Measurements from ENCODE around the gene CCM2.
A peak's percentile ranks its signal among the peaks of the same experiment; 100 is the strongest.

CCM2 gene

DNA sequence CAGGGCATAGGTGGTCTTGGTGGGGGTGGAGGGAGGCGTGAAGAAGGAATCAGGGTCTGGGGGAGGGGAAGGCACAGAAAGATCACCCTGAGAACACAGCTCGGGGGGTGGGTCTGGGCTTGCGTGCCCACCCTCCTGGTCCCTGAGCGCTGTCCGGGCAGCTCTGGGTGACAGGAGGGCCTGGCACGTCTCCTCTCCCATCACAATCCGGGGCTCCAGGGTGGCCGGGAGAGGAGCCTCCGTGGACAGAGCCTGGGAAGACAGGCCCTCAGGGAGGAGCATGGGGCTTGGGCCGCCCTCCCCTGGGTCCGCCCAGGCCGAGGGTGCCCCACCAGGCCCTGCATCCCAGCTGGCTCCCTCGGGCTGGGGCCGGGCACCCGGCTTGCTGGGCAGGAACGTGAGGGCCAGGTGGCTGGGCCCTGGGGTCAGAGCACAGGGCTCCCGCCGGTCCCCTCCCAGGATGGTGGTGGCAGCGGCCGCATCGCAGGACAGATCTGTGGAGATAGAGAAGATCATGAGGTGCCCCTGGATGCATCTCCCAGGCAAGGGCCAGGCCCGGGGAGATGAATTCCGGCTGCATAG is 85.7 kb downstream of the CCM2 start:
- DNase-seq, result no peak

DNA sequence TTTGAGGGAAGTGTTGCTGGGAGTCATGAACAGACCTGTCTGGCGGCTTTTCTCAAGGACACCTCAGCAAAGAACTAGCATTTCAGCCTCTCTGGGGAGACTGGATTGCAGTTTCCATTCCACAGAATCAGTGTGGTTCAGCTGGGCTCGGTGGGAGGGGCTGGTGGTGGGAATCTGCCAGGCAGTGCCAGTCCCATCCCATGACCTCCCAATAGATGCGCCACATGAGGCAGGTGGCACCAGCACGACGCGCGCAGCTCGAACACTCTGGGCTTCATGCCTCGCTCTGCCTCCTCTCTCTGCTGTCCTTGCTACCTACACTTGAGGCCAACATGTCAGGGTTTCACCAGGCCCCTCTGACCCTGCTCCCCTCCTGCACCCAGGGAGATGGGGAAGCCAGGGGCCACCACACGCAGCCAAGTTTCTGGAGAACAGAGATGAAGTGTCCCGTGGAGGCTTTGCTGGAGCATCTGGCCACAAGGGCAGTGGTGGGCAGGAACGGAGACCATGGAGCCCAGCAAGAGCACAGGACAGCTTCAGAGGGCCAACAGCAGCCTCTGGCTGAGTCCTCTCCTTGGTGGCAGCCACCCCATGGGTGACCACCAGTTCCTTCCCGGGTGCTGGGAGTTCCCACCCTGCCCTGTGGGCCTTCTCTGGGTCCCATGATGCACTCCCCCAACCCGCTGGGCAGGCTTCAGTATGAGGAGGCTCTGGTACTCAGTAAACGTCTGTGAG is 86.5 kb downstream of the CCM2 start:
- no peak for DNase-seq

DNA sequence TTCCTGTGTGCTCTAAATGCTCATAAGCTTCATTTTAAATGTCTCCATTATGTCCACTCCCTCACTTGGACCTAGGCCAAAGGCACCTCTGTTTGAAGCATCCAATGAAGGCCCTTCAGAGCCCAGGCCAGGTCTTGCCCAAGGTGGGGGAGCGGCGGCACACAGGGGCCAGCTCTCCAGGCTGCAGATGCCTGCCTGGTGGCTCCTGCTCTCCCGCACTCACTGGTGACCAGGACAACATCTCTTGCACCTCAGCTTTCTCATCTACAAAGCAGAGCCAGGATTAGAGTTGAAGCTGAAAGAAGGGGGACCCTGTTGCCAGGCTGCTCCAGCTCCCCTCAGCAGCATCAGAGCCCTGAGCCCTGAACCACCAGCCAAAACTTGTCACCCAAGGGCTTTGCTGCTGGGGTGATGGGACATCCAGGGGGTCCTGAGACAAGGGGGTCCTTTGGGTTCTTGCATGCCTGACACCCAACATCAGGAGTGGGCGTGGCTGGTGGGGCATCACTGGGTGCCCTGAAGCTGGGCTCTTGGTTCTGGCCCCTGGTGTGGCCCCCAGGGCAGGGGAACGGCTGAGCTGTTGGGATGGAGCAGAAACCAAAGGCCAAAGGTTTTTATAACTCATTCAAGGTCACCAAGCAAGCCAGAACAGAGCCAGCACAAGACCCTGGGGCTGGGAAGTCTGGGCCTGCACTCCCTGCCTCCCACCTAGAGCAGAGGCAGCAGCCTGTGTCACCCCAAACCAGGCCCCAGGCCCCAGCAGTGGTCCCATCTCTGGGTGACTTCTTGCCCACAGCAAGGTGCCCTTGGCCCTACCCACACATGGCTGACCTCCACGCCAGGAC is 87.5 kb downstream of the CCM2 start:
- DNase-seq, result no peak

DNA sequence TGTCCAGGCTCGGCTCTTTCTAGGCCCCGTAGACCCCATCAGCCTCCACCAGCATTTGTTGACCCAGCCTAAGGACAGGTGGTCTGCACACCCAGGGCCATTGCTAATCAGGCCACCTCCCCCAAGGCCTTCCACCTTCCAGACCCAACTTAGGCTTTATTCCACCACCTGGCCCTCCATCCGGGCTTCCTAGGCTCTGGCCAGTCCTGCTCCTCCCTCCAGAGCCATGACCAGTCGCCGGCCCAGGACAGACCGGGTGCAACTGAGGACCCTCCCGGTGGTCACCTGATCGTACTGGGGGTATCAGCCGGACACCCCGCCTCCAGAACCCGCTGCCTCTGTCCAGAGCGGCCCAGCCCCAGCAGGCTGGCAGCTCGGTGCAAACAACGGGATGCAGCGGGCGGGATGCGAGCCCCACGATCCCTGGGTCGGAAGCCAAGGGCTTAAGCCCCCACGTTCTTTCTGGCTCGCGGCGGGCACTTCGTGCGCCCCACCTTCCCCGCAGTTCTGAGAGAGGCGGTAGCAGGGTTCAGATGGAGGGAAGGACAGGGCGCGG is 88.2 kb downstream of the CCM2 start:
- DNase-seq, result no peak

DNA sequence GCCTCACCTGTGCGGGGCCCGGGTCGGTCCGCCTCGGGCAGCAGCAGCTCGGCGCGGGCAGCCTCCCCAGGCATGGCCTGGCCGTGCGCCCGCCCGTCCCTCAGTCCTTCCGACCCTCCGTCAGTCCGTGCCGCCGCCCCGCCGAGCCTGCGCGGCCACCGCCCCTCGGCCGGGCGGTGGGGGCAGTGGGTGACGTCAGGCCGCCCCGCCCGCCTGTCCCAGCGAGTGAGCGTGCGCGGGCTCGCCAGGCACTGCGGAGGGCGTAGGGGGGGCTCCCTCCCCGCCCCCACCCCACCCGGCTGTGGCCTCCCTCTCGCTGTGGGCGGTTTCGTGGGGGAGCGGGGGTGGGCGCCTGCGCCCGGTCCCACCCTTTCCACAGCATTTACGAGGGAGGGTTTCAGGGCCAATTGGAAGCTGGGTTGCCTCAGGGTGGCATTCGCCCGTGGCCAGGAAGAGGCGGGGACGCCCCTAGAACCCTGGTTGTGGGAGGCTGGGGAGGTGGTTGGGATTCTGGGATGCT is 88.9 kb downstream of the CCM2 start, which contains the start of gene NACAD:
NACAD (minus strand) TSS at position 149 of the 520 bp plus-strand sequence; CDS start at position 74, 75 bp downstream.
- peak in 1 of 2 donors; percentile 46 for DNase-seq

DNA sequence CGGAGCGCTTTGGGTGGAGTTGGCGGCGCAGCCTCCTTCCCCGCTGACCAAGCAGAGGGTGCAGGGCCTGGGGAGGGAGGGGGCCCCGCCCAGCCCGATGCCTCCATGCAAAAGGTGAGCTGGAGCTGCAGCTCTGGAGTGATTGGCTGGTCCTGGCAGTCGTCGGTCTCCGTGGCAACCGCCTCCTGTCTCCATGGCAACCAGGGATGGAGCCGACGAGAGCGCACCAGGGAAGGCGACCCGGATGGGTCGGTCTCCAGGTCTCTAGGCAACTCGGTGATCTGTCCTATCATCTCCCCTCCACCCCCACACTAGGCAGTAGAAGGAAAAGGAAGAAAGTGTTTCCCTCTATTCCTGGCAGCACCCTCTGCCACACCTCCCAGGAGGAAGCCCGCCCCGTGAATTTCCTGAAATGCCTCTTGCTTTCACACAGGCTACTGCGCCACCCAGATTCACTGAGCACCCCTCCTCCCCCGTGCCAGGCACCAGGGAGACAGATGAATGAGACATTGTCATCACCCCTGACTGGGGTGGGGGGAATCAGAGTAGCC is 89.4 kb downstream of the CCM2 start:
- DNase-seq, result peak; percentile 66 to 73

DNA sequence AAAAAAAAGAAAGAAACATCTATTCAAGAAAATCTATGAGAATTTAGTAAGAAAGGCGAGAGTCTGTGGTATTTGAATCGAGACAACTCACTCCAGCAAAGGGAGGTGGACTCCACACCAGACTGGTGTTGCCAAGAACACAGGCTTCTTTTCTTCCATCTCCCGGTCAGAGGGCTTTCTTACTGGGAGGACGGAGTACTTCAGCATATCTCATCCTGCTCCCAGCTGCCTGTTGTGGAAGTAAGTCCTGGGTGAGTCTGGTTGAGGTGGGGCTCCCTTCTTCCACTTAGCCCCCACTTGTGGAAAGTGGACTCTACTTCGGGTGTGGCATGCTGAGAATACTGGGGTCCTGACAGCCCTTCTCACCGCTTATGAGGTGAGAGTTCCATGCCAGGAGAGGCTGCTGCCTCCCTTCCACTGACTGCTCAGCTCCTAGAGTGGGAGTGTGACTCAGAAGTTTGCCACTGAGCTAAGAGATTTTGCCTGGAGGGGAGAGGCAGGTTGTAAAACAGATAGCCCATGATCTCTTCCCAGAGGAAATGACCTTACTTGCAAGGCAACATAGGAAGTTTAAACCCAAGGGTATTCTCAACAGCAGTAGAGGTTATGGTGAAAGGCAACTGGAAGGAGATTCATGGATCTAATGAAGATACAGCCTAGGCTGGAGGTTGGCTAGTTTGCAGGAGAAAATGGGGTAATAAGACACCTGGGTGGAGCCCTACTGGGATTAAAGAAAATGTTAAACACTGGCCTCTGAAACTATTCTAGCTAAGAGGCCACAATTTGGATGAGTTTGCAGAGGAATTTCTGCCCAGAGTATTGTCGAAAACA is 92.3 kb downstream of the CCM2 start:
- no peak for DNase-seq

DNA sequence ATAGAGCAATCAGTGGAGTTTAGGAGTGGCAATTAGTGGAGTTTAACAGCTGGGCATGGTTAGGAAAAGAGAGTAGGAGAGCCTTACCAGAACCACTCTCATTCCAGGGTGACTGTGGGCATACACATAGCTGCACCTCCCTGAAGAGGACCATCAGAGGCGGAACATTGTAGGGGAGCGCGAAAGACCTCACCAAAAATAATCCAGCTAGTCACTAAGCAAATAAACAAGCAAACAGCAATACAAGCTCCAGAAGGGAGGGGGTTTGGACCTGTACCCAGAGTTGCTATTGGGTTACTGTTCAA is 92.9 kb downstream of the CCM2 start:
- DNase-seq, result no peak

DNA sequence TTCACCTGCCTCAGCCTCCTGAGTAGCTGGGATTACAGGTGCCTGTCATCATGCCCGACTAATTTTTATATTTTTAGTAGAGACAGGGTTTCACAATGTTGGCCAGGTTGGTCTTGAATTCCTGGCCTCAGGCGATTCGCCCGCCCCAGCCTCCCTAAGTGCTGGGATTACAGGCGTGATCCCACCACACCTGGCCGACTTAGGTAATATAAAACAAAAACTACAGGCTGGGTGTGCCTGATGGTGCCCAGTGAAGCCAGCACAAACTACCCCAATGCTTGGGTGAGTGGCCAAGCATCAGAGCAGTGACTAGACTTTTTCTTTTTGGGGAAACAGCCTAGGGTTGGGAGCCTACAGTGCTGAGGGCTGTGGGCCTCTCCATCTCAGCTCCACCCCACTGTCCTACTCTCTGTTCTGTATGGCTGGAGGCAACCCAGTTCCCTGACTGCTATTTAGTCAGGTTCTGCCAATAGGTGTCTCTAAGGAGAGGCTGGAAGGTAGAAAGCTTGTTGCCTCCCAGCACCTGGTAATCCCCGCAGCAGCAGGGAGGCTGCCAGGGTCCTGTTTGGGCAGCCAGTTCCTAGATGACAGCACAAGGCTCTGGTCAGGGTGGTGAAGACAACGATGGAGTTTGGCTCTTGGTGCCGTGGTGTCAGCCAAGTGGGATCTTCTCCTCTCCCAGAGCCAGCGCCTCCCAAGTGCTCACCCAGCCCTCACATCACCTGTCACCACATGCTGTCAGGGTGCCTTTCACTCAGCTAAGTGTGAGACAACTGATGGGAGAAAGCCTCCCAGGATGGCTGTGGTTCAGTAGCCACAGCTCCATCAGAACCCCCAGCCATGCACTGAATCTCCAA is 99.2 kb downstream of the CCM2 start:
- DNase-seq, result no peak

DNA sequence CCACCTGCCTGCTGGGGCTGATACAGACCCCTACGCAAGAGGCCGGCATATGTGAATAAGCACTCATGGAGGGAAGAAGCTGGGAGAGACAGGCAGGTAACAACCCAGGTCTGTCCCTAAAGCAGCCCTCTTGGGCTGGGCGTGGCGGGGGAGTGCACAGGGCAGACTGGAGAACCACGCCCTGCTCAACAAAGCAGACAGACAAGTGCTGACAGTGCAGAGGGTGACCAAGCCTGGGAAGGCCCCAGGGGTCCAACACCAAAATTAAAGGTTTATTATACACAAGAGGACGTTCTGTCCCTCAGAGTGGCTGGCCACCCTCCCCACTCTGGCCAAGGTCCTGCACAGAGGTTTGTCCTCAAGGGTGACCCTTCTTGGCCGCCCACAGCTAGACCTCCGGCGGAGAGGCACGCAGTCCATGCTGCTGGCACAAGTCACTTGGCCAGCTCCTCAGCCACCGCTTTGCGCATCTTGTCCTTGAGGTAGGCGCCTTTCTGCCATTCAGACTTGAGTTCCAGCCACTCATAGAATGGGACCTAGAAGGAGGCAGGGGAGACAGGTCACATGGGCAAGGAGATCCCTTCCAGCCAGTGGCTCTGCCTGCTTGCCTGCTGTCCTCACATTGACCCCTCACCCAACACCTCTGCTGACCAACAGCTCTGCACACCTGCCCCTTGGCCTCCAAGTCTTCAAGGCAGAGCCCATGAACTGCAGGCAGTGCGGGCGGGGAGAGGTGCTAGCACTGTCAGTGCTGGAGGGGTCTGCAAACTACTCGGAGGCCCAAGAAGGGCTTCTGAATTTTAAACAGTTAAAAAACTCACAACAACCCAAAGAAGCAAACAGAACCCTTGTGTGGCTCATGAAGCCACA is 100.1 kb downstream of the CCM2 start:
- DNase-seq, result no peak

DNA sequence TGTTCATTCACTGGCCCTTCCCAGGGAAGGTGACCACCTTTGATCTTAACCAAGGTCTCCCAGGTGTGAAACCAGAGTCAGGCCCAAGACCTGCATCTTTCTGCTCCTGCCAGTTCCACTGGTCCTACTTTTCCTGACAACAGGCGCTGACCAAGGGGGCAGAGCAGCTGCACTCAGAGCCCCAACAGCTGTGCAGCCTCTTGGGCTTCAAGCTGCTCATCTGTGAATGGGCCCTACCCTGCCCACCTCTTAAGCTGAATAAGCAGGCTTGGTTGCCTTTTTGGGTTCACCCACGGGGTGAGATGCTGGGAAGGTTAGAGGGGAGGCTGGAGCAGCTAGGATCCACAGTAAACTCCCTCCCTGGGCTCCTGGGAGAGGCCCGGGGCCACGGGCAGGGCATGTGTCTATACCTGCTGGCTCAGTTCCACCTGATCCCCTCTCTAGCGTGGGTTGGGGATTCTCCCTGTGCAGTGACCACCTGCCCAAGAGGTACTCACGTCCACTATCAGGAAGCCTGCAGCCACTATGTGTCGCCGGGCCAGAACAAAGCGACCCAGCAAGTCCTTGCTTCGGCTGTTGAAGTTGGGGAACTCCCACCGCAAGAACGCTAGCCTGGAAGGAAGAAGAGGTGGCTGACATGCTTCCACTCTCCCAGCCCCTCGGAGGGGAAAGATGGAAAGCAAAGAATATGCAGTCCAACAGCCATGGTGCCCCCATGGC is 100.9 kb downstream of the CCM2 start:
- DNase-seq, result no peak

DNA sequence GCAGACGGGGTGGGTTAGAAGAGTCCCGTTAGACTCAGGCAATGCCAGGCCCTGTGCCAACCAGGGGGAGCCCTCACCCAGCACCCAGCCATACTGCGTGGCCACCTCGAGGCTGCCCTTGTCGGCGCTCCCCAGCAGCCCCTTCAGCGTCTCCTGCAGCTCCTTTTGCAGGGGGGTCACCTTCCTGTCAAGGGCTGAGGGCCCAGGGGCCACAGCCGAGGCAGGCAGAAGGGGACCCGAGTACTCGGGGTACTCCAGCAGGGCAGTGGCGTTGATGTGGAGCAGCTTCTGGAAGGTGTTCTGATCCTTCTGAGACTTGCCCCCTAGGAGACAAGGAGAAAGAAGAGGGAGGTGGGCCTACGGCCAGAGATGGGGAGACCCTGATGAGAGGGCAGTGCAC is 101.7 kb downstream of the CCM2 start:
- DNase-seq, result no peak

DNA sequence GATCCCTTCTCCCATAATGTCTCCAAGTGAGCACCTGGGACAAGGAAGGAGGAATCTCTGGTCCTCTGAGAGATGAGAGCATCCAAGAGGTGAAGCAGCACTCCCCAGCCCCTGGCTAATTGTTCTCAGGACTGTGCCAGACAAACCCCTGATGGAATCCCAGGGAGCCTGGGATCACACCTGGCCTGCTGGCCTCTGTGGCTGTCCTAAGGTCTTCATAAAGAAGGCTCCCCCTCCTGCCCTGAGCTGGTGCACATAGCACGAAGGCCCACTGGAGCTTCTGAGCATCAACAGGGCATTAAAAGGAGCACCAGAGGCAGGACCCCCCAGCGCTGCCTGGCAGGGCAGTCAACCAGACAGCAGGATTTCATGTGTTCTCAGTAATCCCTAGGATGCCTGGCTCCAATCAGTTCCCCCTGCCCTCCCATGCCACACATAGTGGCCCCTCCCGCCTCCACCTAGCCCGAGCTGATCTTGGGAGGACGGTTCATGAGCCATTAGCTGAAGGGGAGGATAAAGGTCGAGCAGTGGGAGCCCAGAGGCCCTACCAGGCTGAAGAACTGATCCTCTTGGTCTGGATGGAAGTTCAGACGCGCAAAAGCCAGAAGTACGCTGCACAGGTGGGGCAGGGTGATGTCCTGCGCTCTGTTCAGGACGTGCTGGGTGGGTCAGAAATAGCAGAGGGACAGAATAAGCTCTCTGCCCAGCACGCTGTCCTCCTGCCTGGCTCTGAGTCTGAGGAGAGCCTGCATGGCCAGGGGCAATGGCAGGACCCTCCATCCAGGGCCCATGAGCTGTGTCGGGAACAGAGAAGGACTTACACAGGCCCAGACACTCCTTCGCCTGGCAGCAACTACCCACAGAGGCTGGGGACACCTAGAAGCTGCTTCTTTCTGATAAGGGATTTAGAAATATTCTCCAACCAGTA is 103.0 kb downstream of the CCM2 start:
- DNase-seq, result no peak

DNA sequence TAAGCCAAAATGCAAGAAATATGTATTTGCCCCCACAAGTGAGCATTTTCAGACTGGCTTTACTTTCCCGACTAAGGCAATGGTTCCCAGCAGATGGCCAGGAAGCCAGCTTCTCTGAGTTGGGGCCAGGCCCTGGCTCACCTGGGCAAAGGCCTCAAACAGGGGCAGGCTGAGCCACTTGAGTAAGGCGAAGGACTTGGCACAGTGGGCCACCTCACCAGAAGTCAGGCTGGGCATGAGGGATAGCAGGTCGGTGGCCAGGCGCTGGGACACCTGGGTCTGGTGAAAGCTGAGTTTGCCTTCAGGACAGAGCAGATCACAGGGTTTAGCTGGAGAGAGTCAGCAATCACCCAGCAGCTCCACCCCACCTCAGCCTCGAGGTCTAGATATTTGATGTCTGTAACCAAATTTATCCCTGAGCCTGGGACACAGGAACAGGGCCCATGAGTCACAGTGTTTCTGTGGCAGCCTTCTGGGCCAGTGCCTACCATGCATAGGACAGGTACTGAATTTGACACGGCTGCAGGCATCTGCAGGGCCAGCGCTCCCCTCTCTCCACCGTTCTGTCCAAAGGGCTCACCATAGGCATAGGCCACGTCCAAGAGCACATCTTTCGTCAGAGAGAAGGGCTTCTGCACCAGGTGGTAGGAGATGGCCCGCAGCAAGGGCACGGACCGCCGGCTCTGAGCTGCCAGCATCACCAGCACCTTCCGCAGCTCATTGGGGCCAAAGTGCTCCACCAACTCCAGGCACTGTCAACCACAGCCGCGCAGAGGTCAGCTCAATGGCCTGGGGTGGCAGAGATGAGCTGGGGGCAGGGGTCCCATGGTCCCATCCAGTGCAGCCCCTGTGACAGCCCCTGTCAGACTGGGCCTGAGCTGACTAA is 104.2 kb downstream of the CCM2 start:
- no peak for DNase-seq

DNA sequence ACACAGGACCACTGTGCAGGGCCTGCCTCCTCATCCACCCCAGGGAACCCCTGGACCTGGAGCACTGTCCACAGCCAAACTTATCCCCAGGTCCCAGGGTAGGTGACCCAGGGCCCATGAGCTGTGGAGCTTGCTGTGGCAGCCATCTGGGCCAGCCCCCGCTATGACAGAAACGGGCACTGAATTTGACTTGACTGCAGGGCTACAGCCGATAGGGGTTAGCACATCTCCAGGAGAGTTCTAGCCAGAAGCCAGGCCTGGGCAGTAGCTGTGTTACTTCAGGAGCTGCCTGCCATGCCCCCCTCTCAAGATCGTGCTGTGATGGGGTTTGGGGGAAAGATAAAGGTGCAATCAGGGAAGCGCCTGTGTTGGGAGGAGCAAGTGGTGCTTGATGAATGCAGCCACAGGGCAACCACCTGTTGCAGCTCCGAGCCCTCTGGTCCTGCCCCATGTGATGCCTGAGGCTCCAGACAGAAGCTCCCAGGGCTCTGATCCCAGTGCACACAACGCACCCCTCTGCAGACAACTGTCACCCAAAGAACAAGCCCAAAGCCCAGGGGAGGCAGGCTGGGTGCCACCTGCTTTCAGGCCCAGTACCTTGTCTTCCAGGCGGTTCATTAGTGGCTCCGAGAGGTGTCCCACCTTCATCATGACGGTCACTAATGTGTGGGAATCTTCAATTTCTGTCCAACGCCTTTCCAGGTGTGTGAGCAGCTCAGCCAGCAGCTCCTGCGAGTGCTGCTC is 105.0 kb downstream of the CCM2 start:
- no peak for DNase-seq

DNA sequence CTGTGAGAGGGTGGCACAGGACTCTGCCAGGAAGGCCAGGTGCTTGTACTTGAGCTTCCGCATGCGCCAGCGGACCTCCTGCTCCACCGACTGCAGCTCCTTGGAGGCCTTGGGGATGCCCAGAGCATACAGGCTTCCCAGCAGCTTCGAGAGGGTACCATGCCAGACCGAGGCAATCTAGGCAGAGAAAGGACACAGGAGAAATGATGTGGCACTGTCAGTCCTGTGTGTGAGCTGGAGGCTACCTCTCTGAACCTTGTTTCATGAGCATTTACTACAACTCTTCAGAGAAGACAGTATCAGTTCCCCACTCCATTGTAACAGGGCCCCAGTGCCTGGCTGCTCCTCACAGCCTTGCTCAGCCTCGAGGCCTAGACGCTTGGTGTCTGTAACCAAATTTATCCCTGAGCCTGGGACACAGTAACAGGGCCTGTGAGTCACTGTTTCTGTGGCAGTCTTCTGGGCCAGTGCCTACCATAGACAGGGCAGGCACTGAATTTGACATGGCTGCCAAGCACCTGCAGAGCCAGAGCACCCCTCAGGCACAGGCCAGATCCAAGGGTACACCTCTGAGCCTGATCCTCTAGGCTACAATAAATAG is 105.7 kb downstream of the CCM2 start:
- no peak for DNase-seq

All from CD4-positive, alpha-beta T cell treated with Interferon alpha-2 for 1 hour (primary cell).